Nephron progenitor cell (in vitro differentiated cells): ENCODE data around the gene MARF1.
"Not testable (repeated sequence)": the region's sequence is repeated elsewhere in the genome, so short reads cannot be mapped to it uniquely, and the experiment has no call there.

Source experiments
- DNase-seq: peaks from one replicate; pipeline ENCODE4 v3.0.0; 2021
- H3K27ac Mint-ChIP-seq: 2 replicates; pipeline ENCODE4 v1.8.0; 2021; ENCODE audit warnings: mild to moderate bottlenecking, moderate library complexity, mixed read lengths
- H3K27me3 Mint-ChIP-seq: 2 replicates; pipeline ENCODE4 v1.8.0; 2021; ENCODE audit warnings: mild to moderate bottlenecking, low read depth, mixed read lengths; ENCODE audit not compliant: poor library complexity
- H3K36me3 Mint-ChIP-seq: 2 replicates; pipeline ENCODE4 v1.8.0; 2021; ENCODE audit warnings: low read depth, mixed read lengths
- H3K4me1 Mint-ChIP-seq: 2 replicates; pipeline ENCODE4 v1.8.0; 2021; ENCODE audit warnings: mixed read lengths
- H3K4me3 Mint-ChIP-seq: 2 replicates; pipeline ENCODE4 v1.8.0; 2021; ENCODE audit warnings: mild to moderate bottlenecking, moderate library complexity, mixed read lengths
- H3K9me3 Mint-ChIP-seq: 2 replicates; pipeline ENCODE4 v1.8.0; 2021; ENCODE audit warnings: mild to moderate bottlenecking, moderate library complexity, mixed read lengths
- TF ChIP-seq, protein P1 (sequence below): fragments of 200-600 bp; sonication (generic); IDR thresholded peaks from 2 replicates; pipeline ENCODE4 v1.5.0; 2021; ENCODE audit warnings: antibody characterized with exemption

Gene MARF1

DNA sequence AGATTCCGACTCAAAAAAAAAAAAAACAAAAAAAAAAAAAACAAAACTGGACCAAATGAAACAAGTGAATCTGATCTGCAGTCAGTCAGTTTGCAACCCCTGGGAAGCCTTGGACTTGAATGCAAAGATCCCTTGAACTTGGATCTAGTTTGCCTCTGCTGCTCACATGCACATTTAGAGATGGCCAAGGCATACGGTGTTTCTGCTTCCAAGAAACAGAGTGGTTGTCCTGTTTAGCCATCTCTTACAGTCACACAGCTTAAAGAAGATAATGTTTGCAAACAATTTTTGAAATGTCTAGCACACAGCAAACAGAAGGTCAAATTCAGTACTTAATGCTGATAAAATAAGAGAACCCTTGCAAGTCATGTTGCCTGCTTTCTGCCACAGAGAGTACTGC, 11.6 kb upstream of the MARF1 start:
- H3K27ac Mint-ChIP-seq = no peak overlapping the region
- DNase-seq = no peak
- no peaks in the 10 kb centered on the region for H3K9me3 Mint-ChIP-seq
- H3K4me3 Mint-ChIP-seq = no peak overlapping the region
- H3K36me3 Mint-ChIP-seq = peaks cover 6% of the 10 kb centered on the region
- H3K27me3 Mint-ChIP-seq = no peaks in the 10 kb centered on the region
- TF ChIP-seq, protein P1, sequence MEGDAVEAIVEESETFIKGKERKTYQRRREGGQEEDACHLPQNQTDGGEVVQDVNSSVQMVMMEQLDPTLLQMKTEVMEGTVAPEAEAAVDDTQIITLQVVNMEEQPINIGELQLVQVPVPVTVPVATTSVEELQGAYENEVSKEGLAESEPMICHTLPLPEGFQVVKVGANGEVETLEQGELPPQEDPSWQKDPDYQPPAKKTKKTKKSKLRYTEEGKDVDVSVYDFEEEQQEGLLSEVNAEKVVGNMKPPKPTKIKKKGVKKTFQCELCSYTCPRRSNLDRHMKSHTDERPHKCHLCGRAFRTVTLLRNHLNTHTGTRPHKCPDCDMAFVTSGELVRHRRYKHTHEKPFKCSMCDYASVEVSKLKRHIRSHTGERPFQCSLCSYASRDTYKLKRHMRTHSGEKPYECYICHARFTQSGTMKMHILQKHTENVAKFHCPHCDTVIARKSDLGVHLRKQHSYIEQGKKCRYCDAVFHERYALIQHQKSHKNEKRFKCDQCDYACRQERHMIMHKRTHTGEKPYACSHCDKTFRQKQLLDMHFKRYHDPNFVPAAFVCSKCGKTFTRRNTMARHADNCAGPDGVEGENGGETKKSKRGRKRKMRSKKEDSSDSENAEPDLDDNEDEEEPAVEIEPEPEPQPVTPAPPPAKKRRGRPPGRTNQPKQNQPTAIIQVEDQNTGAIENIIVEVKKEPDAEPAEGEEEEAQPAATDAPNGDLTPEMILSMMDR = no peak
- peaks cover 34% of the 10 kb centered on the region for H3K4me1 Mint-ChIP-seq

DNA sequence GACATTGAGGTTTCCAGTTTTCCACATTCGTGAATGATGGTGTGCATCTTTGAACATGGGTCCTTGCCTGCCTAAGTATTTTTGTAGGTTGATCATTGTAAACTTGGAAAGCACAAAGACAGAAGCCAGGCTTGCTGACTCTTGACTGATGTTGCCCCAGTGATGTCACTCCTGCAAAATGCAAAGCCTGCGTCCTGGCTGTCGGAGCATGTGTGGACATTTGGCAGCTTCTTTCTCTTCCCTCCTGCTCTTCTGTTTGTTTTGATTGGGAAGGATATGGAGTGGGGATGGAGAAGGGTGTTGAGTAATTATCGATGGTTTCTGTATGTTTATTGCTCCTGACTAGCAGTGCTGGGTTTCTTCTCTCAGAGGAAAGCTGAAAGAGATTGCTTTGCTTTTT, 10.3 kb upstream of the MARF1 start:
- TF ChIP-seq, protein P1 = no peak
- Mint-ChIP-seq H3K27ac (no peak overlapping the region), H3K4me3 (peak overlapping the region; percentile 51), H3K9me3 (no peaks in the 10 kb centered on the region), H3K27me3 (no peaks in the 10 kb centered on the region), H3K4me1 (peaks cover 32% of the 10 kb centered on the region), H3K36me3 (peaks cover 6% of the 10 kb centered on the region)
- DNase-seq = no peak

DNA sequence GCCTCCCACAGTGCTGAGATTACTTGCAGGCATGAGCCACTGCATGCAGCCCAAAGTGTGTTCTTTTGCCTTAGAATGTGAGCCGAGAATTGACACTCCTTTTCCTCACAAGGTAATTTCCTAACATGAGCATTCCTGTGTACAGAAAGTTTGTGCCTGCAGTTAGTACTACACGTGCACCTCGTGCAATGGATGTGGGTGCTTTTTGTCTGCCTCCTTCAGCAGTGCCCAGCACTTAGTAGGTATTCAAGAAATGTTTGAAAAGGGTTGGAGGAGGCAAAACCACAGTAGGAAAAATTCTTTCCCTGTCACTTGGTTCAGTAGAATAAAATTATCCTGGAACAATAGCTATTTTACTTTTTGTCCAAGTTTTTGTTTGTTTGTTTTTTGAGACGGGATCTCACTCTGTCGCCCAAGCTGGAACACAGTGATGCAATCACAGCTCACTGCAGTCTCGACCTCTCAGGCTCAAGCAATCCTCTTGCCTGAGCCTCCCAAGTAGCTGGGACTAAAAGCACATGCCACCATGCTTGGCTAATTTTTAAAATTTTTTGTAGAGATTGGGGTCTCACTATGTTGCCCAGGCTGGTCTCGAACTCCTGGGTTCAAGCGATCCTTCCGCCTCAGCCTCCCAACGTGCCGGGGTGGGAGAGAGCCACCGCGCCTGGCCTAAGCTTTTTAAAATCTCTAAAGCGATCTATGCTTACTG, 9.5 kb upstream of the MARF1 start:
- no peaks in the 10 kb centered on the region for H3K9me3 Mint-ChIP-seq
- peak overlapping the region; percentile 51 for H3K4me3 Mint-ChIP-seq
- H3K36me3 Mint-ChIP-seq = peaks cover 6% of the 10 kb centered on the region
- TF ChIP-seq, protein P1 = no peak
- H3K4me1 Mint-ChIP-seq = peaks cover 32% of the 10 kb centered on the region
- DNase-seq = no peak
- H3K27ac Mint-ChIP-seq = no peak overlapping the region
- H3K27me3 Mint-ChIP-seq = no peaks in the 10 kb centered on the region

DNA sequence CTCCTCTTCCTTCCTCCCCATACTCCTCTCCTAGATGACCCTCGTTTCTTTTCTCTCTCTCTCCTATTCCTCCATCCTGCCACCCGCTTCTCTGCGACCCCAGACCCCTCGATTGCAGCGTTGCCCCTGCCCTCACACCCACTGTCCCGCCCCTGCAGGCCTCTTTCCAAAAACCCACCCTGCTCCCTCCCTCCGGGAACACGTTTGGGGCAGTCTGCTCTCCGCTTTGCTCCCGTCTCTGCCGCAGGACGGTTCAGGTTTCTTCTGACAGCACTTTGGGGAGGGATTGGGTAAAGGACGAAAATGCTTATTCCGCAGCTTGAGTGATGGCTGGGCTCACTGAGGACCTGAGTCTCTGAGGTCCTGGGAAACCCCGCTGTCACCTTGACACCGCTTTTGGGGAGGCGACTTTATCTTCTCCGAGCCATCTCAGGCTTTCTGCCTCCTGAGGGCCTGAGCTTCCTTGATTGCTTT, 7.8 kb upstream of the MARF1 start:
- H3K36me3 Mint-ChIP-seq = peaks cover 6% of the 10 kb centered on the region
- TF ChIP-seq, protein P1 = no peak
- H3K27me3 Mint-ChIP-seq = no peaks in the 10 kb centered on the region
- peak overlapping the region; percentile 99 for H3K4me3 Mint-ChIP-seq
- H3K27ac Mint-ChIP-seq = peak overlapping the region; percentile 94
- no peaks in the 10 kb centered on the region for H3K9me3 Mint-ChIP-seq
- peaks cover 24% of the 10 kb centered on the region for H3K4me1 Mint-ChIP-seq
- DNase-seq = peak; percentile 35

DNA sequence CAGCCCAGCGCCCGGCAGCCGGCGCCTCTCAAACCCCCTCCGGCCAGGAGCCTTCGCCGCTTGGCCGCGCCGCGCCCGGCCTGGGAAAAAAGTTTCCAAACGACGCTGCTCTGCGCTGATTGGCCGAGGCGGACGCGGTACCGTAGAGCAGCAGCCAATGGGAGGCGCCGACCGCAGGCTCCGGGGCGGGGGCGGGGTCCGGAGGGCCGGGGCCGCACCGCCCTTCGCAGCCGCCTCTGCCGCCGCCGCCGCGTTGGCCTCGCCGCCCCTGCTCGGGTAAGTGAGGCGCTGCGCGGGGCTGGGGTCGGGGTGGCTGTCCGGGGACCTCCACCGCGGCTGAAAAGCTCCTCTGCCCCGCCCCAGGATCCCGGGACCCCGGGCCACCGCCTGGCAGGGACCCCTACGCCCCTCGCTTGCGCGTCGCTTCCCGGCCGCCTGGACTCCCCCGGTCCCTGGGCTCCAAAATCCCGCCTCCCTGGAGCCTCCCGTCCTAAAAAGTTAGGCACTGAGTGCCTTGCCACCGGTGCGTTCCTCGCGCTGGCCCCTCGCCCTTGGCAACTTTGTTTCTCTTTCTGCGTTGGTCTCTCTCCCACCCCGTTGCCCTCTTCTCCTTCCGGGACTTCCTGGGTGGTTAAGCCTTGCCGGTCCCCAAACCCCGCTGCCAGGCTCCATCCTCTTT, 7.2 kb upstream of the MARF1 start, which contains the start of gene NDE1:
Gene NDE1, plus strand, starts transcription at position 227 of the 679 bp plus-strand sequence. CDS start 14,534 bp downstream, outside the sequence.
- DNase-seq = peak; percentile 96
- Mint-ChIP-seq H3K4me3 (peak within 1 kb of the TSS; percentile 99), H3K36me3 (peaks cover 6% of the 10 kb centered on the region), H3K27me3 (no peaks in the 10 kb centered on the region), H3K4me1 (peaks cover 24% of the 10 kb centered on the region), H3K27ac (peak within 1 kb of the TSS; percentile 94), H3K9me3 (no peaks in the 10 kb centered on the region)
- TF ChIP-seq, protein P1 = no peak

DNA sequence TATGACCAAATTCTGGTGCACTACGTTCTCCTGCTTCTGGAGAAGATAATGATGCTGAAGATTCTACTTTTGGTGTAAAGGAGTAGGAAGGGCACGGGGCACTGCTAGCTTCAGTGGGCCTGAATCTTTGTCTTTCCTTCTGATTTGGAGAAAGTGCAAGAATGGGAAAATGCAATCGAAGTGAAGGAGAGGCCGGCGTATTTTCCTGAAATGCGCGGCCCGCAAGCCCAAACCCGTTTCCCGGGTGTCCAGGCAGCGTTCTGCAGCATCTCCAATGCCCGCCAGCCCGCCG, 6.7 kb upstream of the MARF1 start:
- Mint-ChIP-seq H3K4me1 (peaks cover 24% of the 10 kb centered on the region), H3K27ac (no peak overlapping the region), H3K4me3 (peak overlapping the region; percentile 79), H3K27me3 (no peaks in the 10 kb centered on the region), H3K36me3 (peaks cover 6% of the 10 kb centered on the region), H3K9me3 (no peaks in the 10 kb centered on the region)
- TF ChIP-seq, protein P1 = no peak
- no peak for DNase-seq

DNA sequence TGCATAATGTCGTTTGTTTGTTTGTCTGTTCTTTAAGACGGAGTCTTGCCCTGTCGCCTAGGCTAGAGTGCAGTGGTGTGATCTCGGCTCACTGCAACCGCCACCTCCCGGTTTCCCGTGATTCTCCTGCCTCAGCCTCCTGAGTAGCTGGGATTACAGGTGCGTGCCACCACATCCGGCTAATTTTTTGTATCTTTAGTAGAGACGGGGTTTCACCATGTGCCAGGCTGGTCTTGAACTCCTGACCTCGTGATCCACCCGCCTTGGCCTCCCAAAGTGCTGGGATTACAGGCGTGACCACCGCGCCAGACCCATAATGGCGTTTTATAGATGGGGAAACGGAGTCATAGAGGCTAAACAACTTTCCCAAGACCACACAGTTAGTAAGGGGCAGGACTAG, 6.4 kb upstream of the MARF1 start:
- peak overlapping the region; percentile 79 for H3K4me3 Mint-ChIP-seq
- H3K27me3 Mint-ChIP-seq, H3K36me3 Mint-ChIP-seq, H3K9me3 Mint-ChIP-seq, H3K27ac Mint-ChIP-seq, DNase-seq: not testable (repeated sequence)
- peaks cover 28% of the 10 kb centered on the region for H3K4me1 Mint-ChIP-seq
